Astrocyte of the hippocampus (primary cell): Measurements from ENCODE around the gene SLAIN2.
"Not testable (repeated sequence)": the region's sequence is repeated elsewhere in the genome, so short reads cannot be mapped to it uniquely, and the experiment has no call there.

Source experiments
- DNase-seq: peaks from one replicate; pipeline ENCODE4 v3.0.0; 2011; ENCODE audit warnings: low read depth, low spot score

Gene SLAIN2

DNA sequence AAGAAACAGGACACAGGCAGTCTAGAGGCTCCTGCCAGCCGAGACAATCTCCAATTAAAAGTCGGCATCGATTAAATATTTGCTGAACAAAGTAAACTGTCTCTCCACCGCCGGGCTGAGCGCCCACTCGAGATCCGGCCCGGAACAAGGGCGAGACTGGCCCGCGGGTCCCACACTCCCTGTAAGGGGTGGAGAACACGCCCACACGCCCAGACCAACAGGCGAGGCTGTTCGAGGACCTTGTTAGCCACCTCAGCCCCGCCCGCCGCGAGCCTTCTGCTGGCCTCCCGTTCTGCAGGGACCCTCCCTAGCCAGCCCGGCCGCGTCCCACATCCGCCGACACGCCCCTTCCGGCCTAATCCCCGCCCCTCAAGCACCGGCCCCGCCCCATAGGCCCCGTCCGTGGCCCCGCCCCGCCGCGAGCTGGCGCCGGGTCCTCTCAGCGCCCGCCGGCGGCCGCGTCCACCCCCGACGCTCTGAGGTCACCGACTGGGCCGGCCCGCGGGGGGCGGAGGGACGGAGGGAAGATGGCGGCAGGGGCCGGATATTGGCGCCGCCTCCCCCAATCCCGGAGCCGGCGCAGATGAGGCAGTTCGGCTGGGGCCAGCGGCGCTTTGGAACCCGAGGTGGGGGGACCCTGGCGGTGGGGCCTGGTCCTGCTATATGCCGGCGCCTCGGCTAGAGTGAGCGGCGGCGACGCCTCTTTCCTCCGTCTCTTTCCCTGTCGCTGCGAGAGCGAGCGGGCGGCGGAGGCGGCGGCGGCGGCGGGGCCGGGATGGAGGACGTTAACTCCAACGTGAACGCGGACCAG is at the start of gene SLAIN2:
Gene SLAIN2 (plus strand): TSS at position 565 of the 811 bp plus-strand sequence. CDS start 211 bp downstream, at position 776.
- DNase-seq = peak; percentile 99

DNA sequence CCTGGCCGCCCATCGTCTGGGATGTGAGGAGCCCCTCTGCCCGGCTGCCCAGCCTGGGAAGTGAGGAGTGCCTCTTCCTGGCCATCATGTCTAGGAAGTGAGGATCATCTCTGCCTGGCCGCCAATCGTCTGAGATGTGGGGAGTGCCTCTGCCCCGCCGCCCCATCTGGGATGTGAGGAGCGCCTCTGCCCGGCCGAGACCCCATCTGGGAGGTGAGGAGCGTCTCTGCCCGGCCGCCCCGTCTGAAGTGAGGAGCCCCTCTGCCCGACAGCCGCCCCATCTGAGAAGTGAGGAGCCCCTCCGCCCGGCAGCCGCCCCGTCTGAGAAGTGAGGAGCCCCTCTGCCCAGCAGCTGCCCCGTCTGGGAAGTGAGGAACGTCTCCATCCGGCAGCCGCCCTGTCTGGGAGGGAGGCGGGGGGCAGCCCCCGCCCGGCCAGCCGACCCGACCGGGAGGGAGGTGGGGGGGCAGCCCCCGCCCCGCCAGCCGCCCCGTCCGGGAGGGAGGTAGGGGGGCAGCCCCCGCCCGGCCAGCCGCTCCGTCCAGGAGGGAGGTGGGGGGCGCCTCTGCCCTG is 49.0 kb upstream of the SLAIN2 start:
- DNase-seq = not testable (repeated sequence)

DNA sequence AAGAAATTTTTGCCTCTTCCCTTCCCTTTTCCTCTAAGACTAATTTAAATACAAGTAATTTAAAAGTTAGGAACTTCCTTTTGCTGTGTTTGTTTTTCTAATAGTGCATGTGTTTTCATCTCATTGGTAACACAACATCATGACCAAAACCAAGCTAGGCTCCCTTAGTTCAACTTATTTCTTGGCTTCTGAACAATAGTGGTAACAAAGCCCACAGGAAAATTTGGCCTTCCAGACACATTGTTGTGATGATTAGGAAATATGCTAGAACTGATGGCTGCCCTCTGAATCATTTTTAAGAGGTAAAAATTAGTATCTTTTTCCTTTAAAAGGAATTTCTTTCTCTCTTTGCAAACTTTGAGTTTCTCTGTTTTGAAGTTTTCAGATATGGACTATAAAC is 46.2 kb upstream of the SLAIN2 start:
- DNase-seq = no peak

DNA sequence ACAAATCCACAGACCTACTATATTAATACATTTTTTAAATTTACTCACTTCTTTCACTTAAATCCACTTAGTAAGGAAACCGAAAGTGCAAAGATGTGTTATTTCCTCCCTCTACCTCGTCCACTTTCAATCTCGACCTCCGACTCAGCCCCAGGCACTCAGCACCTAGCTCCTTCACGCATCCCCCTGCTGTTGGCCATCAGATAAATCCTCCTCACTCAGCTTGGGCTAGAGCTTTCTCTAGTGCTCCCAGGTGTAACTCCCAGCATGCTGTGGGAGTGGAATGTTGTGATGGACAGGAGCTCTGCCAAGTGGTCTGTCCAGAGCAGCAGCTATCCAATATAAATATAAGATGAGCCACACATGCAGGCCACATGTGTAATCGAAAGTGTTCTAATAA is 45.0 kb upstream of the SLAIN2 start:
- no peak for DNase-seq

DNA sequence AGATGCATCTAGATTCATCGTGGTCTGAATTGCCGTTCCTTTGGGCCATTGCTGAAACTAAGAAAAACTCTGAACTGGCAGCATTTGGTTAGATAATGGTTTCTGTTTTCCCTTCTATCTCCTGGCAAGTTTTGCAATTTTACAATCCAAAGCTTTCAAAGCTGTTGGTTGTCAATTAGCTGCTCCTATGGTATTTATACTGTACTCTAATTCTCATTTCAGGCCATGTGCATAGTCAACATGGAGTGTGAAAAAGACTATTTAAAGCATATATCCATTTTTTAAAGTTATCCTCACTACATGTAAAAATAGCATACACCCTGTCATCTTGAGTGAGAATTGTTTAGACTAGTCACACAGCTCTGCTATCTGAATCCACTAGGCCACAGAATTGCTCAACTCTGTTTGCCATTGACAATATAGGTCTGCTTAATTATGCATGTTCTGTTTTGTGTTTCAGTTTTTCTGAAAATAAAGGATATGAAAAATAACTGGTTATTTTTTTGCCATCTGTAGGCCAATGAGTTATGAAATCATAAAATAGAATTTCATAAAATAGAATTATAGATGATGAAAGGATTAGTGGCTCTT is 44.0 kb upstream of the SLAIN2 start:
- DNase-seq = no peak

DNA sequence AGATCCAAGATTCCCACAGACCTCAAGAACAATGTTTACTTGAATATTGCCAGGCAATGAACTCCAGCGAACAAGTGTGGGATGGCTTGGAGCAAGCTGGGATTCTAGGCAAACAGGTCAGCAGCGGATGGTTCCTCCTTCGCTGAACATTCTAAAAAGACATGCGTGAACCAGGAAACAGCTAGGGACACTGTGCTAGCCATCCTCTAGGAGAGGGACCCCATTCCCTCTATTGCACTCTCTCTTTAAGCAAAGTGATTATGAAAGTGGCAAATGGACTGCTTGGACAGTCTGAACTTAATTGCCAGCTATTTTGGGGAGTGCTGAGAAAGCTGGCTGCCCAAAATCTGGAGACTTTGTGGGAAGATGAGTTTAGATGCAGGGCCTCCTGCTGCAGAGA is 41.8 kb upstream of the SLAIN2 start:
- DNase-seq = no peak

DNA sequence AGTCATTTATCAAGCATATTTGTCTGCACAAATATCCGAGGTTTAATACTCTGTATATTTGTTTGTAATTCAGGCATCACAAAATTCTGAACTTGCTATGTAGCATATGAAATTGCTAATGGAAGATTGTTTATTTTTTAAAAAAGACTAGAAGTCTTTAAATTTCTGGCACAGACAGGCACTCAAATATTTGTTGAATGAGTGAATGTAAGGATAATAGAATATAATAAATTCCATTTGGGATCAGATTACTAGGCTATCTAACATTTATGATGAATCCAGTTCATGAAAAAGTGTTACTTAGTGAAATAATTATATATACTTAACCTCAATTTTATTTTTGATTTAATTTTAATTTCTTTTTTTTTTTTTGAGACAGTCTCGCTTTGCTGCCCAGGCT is 41.3 kb upstream of the SLAIN2 start:
- DNase-seq = no peak

DNA sequence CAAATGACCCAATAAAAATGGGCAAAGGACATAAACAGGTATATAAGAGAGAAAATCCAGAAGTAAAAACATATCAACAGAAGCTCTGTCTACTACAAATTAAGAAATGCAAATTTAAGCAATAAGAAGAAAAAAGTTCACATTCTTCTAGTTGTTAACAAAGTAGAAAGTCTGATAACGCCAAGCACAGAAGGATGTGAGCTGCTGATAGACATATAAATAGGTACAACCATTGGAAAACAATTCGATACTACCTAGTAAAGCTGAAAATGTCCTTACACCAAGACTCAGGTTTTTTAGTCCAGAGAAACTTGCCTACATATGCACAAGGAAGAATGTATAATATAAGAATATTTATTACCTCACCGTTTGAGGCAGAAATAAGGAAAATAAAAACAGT is 35.8 kb upstream of the SLAIN2 start:
- no peak for DNase-seq

DNA sequence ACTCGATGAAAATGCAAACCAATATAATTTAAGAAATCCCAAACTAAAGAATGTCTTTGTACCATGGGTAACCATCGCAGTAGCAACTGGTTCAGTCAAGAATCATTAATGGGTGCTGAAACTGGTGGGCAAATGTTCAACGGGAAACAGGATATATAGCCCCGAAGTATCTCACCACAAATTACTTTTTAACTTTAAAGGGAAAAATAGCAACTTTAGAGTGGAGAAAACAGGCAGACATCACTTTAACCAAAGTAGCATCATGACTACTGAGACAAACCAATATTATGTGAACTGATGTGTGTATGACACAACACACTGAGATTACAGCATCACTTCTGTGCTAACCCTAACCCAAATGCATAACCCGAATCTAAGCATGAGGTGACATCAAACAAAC is 33.8 kb upstream of the SLAIN2 start:
- DNase-seq = no peak

DNA sequence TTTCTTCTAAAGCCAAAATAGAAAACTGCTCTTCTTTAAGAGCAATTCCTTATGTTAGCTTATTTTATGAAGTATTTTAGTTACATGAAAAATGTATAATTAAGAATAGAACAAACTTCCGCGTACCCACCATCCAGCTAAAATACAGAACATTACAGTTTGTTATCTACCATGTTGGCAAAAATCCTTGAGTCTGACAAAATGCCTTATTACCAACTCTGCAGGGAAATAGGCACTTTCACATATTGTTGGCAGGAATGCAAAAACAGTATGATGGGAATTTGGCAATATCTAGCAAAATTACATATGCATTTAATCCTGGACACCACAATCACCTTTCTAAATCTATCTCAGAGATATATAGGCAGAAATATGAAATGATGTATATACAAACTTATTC is 32.4 kb upstream of the SLAIN2 start:
- no peak for DNase-seq

DNA sequence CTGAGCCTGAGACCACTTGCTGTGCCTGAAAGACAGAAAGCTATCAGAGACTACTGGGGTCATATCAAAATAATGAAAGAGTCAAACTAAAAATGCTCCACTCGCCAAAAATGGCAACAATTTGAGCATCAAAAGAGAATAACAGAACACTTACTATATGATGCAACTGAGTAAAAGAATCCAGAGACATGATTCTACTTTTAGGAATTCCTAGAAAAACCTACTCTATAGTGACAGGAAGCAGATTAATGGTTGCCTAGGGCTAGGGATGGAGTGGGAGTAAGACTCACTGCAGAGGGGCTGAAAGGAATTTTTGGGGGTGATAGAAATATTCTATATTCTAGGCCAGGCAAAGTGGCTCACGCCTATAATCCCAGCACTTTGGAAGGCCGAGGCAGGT is 29.4 kb upstream of the SLAIN2 start:
- no peak for DNase-seq

DNA sequence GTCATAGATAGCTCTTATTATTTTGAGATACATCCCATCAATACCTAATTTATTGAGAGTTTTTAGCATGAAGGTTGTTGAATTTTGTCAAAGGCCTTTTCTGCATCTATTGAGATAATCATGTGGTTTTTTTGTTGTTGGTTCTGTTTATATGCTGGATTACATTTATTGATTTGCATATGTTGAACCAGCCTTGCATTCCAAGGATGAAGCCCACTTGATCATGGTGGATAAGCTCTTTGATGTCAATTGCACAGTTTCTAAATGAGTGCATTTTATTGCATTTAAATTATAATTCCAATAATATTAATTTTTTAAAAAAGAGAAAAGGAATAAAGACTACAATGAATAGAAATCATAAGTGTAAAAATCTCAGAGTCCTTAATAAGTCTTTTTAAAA is 26.6 kb upstream of the SLAIN2 start:
- not testable (repeated sequence) for DNase-seq

DNA sequence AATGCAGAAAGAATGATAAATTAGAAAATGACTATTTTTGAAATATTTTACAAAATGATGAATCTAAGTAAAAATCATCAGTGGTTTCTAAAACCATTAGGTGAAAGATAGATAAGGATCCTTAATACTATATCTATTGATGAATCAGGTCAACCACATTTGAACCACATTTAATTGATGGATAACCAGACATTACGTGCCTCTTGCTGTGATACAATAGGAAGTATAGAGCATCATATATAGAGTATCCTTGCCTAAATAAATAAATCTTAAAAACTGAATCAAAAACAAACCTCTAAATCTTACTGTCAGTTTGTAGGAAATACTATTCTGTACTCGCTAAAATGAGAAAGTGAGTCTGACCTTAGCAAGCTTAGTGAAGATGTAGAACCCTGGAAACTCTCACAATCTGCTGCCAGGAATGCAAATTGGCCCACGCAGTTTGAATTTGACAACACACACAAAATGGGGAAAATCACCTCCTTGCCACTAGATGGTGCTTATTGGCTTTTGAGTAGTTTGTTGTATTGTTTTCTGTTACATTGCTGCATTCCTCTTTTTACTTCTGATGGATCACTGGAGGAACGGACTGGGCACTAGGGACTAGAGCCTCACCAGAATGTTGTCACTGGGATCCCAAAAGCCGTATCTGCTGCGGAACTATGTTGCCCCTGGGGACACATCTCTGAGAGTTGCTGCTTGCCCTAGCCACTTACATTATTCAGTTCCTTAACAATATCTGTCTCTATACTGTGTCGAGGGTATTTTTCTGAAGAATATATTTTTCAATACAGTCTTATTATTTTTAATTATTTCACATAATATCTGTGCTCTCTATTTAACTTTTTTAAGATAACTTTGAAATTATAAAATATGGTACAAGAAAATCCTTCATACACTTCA is 25.4 kb upstream of the SLAIN2 start:
- DNase-seq = peak; percentile 76

DNA sequence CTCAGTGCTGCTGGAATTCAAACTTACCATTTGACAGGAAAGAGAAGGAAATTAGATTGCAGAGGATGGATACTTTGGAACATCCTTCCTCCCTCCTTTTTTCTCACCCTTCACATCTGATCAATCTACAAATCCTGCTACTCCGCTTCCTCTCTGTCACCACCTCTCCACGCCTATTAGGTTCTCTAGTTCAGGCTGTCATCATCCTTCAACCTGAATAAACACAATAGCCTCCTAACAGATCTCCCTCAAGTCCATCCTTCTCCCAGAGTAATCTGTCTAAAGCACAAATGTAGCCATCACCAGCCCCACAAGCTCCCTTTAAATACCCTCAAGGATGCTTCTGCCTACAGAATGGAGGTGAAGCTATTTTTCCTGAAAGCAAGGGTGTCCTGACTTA is 20.0 kb upstream of the SLAIN2 start:
- no peak for DNase-seq

DNA sequence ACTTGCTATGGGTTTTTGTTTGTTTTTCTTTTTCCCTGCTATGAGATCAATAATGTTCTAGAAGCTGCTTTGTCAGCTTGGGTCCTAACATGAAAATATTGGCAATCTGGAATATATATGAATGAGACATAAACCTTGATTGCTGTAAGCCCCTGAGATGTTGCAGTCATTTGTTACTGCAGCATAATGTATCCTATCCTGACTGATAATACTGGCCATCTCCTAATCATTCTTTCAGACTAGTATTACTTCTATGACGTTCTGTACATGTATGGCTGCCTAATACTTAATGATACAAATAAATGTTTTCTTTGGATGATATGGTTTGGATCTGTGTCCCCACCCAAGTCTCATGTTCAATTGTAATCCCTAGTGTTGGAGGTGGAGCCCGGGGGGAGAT is 19.3 kb upstream of the SLAIN2 start:
- no peak for DNase-seq

DNA sequence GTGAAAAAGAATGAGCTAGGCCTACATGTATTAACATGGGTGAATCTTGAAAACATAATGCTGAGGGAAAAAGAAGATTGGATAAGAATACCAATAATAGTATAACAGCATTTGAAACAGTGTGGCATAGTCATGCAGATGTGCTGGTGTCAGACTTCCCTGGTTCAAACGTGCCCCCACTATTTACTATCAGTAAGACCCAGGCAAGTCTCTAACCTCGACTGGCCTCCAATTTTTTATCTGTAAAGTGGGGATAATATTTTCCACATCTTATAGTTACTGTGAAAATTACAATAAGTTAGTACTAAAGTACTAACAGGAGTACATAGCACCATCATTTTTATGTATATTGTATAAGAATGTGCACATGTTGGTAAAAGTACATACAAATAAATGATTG is 17.0 kb upstream of the SLAIN2 start:
- DNase-seq = no peak

DNA sequence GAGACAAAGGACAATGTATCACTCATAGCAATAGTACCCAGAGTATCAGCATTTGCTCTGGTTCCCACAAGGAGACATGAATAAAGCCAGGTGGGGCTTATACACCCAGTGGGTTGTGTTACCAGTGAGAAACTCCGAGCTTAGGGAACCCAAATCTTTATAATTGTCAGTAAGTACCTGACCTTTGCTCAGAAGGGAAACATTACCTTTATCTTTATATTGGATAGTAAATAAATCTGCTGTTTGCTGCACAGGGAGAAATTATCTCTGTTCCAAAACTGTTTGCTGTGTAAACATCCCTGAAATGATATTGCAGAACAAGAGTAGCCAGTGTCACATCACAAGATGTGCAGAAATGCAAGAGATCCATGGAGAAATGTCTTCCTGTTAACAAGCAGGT is 12.1 kb upstream of the SLAIN2 start:
- peak; percentile 12 for DNase-seq

DNA sequence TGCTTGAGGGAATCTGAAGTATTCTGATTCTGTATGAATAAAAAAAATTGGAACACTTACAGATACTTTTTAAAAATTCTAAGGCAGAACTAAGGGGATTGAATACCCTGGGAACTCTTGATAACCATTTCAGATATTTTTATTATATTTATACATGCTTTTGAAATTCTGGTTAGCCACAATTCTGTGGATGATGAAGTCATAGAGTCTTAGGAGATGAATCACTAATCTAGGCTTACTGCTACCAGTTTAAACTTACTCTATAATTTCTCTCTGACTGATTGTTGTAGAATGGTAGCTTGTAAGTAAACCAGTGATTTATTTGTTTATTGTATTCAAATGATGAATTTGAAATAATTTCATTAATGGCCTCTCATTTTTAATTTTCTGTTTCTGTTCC is 11.4 kb upstream of the SLAIN2 start:
- peak; percentile 77 for DNase-seq

DNA sequence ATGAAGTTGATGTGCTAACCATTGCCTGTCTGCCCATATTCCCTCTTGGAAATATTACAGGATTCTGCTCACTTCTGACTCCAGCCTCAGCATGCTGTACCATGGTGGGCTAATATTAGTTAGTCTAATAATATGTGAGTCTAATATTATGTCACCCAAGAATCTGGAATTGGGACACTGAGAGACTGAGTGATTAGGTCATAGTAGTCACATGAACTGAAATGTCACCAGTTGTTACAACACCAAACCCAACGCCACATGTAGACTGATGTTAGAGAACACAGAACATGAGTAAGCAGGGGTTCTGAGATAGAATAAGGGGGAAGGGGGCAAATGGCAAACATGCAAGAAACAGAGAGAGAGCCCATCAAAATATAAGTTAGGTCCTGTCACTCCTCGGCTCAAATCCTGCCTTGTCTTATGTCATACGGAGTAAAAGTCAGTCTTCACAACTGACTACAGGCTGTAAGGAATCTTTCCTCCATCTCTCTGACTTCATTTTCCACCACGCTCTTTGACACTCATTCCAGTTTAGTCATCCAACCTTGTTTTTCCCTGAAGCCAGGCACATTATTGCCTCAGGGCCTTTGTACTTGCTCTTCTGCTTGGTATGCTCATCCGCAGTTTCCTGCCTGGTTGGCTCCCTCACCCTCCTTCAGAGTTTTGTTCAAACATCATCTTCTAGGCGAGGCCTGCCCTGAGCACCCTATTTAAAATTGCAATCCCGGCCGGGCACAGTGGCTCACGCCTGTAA is 9.6 kb upstream of the SLAIN2 start:
- DNase-seq = peak; percentile 21

DNA sequence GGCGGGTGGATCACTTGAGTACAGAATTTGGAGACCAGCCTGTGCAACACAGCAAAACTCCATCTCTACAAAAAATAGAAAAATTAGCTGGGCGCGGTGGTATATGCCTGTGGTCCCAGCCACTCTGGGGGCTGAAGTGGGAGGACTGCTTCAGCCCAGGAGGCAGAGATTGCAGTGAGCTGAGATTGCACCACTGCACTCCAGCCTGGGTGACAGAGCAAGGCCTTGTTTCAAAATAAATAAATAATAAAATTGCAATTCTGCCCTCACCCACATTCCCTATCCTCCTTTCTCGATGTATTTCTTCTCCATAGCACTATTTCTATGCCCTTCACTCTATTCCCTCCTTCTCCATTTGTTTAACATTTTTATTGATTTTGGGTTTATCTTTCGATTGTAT is 8.7 kb upstream of the SLAIN2 start:
- no peak for DNase-seq

DNA sequence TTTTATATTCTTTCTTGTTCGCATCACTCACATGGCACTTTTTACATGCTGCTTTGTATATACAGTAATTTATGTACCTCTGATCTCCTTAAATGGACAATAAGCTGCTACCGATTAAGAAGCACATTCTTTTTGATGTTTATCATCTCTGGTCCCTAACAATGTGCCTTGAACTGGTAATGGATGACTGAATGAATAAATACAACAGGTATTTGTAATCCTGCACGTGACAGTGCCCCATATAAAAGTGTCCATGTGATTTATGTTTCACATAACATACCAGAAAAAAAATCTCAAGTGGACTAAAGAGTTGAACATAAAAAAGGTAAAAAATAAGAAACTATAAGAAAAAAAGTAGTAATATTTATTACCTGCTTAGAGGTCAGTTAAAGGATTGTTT is 7.7 kb upstream of the SLAIN2 start:
- DNase-seq = peak; percentile 14
